GM12874 (cell line): ENCODE results near the gene TTC13.

ENCODE experiments used
- TF ChIP-seq, protein P1 (sequence below): IDR thresholded peaks from 2 replicates; pipeline ENCODE4 v1.5.1; 2011; ENCODE audit warnings: low read depth, mild to moderate bottlenecking, control low read depth, low read length, moderate library complexity; ENCODE audit not compliant: insufficient read depth

The TTC13 gene

DNA sequence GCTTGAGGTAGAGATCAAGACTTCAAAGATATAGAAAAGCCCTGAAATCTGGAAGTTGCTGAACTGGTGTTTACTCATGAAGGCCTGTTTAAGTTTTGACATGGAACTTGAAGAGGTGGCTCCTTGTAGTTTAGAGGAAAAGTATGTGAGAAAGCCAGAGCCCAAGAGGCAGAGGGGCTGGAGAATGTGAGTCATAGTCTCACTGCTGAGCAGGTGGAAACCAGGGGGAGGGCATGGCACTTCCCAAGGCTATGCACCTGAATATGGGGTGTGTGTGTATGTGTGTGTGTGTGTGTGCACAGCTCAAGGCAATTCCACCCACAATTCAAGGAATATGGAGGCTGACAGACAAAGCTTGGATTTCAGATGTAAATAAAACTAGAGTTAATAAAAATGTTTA, 63.6 kb downstream of the TTC13 start:
- TF ChIP-seq, protein P1, sequence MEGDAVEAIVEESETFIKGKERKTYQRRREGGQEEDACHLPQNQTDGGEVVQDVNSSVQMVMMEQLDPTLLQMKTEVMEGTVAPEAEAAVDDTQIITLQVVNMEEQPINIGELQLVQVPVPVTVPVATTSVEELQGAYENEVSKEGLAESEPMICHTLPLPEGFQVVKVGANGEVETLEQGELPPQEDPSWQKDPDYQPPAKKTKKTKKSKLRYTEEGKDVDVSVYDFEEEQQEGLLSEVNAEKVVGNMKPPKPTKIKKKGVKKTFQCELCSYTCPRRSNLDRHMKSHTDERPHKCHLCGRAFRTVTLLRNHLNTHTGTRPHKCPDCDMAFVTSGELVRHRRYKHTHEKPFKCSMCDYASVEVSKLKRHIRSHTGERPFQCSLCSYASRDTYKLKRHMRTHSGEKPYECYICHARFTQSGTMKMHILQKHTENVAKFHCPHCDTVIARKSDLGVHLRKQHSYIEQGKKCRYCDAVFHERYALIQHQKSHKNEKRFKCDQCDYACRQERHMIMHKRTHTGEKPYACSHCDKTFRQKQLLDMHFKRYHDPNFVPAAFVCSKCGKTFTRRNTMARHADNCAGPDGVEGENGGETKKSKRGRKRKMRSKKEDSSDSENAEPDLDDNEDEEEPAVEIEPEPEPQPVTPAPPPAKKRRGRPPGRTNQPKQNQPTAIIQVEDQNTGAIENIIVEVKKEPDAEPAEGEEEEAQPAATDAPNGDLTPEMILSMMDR: no peak

DNA sequence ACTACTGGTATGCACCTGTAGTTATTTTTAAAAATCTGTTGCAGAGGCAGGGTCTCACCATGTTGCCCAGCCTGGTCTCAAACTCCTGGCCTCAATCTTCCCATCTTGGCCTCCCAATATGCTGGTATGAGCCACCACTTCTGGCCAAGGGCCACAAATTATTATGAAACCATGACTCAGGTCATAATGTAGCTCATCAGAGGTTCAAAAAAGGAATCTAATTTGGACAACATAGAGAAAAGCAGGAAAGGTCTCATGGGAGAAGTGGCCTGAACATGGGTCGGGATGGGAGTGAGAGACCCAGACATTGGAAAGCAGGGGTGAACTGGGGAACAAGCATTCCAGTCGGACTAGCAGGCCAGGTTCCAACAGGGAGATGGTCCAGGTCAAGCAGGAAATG, 65.2 kb downstream of the TTC13 start:
- TF ChIP-seq, protein P1: no peak

DNA sequence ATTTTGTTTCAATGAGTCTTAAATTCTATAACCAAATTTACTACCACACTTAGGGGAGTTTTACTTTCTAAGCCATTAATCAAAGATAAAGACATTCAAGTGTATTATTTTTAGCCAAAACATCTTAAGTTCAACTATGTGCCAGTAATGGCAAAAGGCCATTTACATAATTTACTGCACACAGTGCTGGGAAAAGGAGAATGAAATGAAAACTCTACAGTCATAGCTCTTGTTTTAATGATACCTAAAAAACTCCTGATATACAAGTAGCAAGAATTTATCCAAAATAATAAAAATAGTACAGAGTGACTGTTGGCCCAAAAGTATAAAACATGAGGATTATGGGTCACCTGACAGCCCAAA, 67.9 kb downstream of the TTC13 start:
- TF ChIP-seq, protein P1: no peak

DNA sequence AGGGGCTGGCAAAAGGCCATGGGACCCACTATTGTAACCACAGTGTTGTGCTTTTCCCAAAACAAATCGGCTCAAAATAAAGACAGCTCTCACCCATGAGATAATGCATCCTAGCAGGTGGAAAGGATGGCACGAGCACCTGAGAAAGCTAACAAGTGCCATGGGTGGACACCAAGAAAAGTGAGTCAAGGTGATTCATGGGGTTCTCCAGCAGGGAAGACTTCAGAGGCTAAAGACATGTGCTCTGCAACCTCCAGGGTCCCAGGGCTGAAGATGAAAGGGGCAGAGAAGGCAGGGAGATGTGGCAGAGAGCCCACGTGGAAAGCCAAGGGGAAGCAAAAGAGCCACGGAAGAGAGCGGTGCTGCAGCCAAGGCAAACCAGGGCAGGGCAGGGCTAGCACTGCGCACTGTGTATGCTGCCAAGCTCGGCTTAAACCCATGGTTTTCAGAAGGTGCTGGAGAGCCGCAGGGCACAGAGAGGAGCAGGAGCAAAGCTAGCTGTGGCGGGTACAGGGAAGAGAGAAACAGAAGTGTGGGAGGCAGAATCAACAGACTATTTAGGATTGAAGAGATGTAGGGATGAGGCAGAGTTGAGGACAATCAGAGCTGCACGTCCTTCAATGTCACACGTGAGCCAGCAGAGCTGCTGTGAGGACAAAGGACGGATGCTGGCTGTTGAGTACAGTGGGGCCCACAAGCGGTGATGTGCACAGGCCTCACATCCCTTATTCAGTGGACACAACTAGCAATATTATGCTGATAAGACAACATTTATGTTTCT, 68.5 kb downstream of the TTC13 start:
- TF ChIP-seq, protein P1: no peak

DNA sequence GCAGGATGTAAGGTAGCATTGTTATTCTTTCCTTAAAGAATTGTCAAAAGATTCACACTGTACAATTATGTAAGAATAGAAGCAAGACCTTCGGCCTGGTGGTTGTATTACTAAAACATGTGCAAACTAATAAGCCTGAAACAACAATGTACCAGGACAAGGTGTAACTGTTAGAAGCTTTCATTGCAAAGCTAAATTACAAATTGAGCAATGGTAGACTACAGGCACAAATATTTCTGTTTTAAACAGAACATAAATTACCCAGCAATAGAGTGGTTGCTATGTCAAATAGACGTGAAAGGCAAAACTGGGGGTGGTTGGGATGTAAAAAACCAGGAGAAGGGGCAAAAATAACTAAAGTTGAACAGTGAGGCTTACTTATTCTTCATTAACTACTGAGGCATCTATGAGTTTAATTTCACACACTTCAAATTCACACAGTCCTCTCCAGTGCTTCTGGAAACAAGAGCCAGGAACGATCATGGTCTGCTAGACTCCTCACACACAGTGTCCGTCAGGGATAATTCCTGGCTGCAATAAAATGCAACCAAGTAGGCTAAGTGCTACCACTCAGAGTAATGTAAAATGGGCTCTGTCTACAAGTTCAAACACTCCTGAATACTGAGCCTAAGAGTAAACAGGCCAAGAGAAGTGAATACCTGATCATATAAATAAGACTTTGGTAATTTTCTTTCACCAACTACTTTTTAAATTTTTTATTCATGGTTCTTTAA, 71.0 kb downstream of the TTC13 start:
- TF ChIP-seq, protein P1: no peak

DNA sequence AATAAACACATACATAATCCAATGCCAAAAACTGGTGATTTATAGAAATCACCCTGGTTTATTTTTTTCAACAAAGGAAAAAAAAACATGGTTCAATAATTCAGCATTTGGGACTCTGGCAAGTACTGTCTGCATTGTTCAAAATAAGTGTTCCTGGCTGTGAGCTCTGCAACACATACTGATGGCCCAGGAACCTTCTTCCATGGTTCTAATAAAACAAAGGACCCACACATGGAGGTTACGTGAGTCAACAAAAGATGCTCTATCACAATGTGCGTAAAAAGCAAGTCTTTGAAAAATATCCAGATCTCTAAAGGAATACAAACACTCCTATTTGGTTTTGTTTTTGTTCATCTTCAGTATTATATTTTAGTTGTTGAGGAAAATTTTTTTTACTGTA, 72.4 kb downstream of the TTC13 start:
- TF ChIP-seq, protein P1: no peak

DNA sequence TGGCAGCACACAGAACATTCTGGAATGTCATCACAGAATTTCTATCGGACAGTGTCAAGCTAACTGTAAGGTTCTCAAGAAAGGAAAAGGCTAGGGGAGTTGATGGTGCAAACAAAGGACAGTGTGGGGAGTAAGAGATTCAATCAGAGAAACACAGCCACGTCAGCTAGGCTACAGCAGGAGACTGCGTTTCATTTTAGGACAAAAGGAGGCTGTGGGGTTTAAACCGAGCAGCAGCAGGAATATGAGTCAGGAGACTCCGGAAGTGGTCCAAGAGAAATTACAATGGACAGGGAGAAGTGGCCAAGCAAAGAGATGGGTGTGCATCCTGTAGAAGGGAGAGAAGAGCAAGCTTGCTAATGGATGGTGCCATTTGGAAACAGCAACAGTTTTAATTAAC, 72.9 kb downstream of the TTC13 start:
- TF ChIP-seq, protein P1: no peak
